GM23338 (cell line): ENCODE measurements around the gene TRAPPC2. TPM values are rescaled to one million over a fixed set of nuclear protein-coding genes. Genes with fewer than 3 reads are reported as not detected.
"Not testable (repeated sequence)": the region's sequence is repeated elsewhere in the genome, so short reads cannot be mapped to it uniquely, and the experiment has no call there.

Experiments
- ATAC-seq: fragments of 200-7000 bp; cut with Tn5 transposase; 3 replicates; pipeline ENCODE4 v1.9.1; 2020
- DNase-seq: peaks from one replicate; pipeline ENCODE4 v3.0.0-alpha.2; 2015; ENCODE audit warnings: low spot score
- H2AFZ ChIP-seq: fragments of 200-600 bp; sonication (generic); 2 replicates; pipeline ENCODE4 v1.8.0; 2016; ENCODE audit warnings: antibody characterized with exemption, mild to moderate bottlenecking, moderate library complexity
- H3F3A ChIP-seq: fragments of 200-600 bp; sonication (generic); replicated peaks from 2 replicates; pipeline ENCODE4 v1.8.0; 2017; ENCODE audit warnings: antibody characterized with exemption, mixed run types, low read depth
- H3K27ac ChIP-seq: fragments of 200-600 bp; sonication (generic); 2 replicates; pipeline ENCODE4 v1.6.1; 2016; ENCODE audit warnings: low read depth
- H3K27me3 ChIP-seq: fragments of 200-600 bp; sonication (generic); 2 replicates; pipeline ENCODE4 v1.8.0; 2016; ENCODE audit warnings: mild to moderate bottlenecking, mixed run types, moderate library complexity; ENCODE audit not compliant: insufficient read depth
- H3K36me3 ChIP-seq: fragments of 200-600 bp; sonication (generic); 2 replicates; pipeline ENCODE4 v1.8.0; 2016; ENCODE audit warnings: mild to moderate bottlenecking; ENCODE audit not compliant: insufficient read depth
- H3K4me1 ChIP-seq: fragments of 200-600 bp; sonication (generic); 2 replicates; pipeline ENCODE4 v1.8.0; 2016; ENCODE audit warnings: mild to moderate bottlenecking, moderate library complexity; ENCODE audit not compliant: insufficient read depth
- H3K4me2 ChIP-seq: fragments of 200-600 bp; sonication (generic); 2 replicates; pipeline ENCODE4 v1.7.1; 2017; ENCODE audit warnings: mixed run types
- H3K4me3 ChIP-seq: fragments of 200-600 bp; sonication (generic); 2 replicates; pipeline ENCODE4 v1.6.1; 2016; ENCODE audit warnings: mixed run types
- H3K79me2 ChIP-seq: fragments of 200-600 bp; sonication (generic); replicated peaks from 2 replicates; pipeline ENCODE4 v1.8.0; 2017; ENCODE audit warnings: mild to moderate bottlenecking; ENCODE audit not compliant: insufficient read depth
- H3K9me2 ChIP-seq: fragments of 200-600 bp; sonication (generic); 2 replicates; pipeline ENCODE4 v1.8.0; 2017; ENCODE audit not compliant: insufficient read depth
- H4K20me1 ChIP-seq: fragments of 200-600 bp; sonication (generic); replicated peaks from 2 replicates; pipeline ENCODE4 v1.8.0; 2017; ENCODE audit warnings: mild to moderate bottlenecking; ENCODE audit not compliant: insufficient read depth
- H3K27ac Mint-ChIP-seq: 2 replicates; pipeline ENCODE4 v1.8.0; 2020; ENCODE audit warnings: inconsistent platforms, mild to moderate bottlenecking, moderate library complexity, mixed read lengths
- H3K27me3 Mint-ChIP-seq: 3 replicates; pipeline ENCODE4 v1.8.0; 2022; ENCODE audit warnings: low read depth, mild to moderate bottlenecking, moderate library complexity, mixed read lengths, inconsistent platforms; ENCODE audit not compliant: insufficient read depth, poor library complexity
- H3K36me3 Mint-ChIP-seq: 3 replicates; pipeline ENCODE4 v1.8.0; 2021; ENCODE audit warnings: low read depth, mild to moderate bottlenecking, inconsistent platforms, moderate library complexity, mixed read lengths
- H3K4me1 Mint-ChIP-seq: 3 replicates; pipeline ENCODE4 v1.8.0; 2020; ENCODE audit warnings: mild to moderate bottlenecking, inconsistent platforms, mixed read lengths
- H3K4me3 Mint-ChIP-seq: 3 replicates; pipeline ENCODE4 v1.8.0; 2021; ENCODE audit warnings: moderate library complexity, mild to moderate bottlenecking, inconsistent platforms, mixed read lengths
- H3K9me3 Mint-ChIP-seq: 3 replicates; pipeline ENCODE4 v1.8.0; 2020; ENCODE audit warnings: moderate library complexity, mild to moderate bottlenecking, inconsistent platforms, mixed read lengths
- CREB1 ChIP-seq: fragments of 250-450 bp; sonication (Bioruptor Pico); IDR thresholded peaks from 2 replicates; pipeline ENCODE4 v1.5.0; 2020; ENCODE audit warnings: low read depth, mild to moderate bottlenecking, moderate library complexity
- POLR2AphosphoS5 ChIP-seq: IDR thresholded peaks from 2 replicates; pipeline ENCODE4 v1.6.1; 2016; ENCODE audit warnings: antibody characterized with exemption, low read depth
- STAT1 ChIP-seq: IDR thresholded peaks from one replicate; pipeline ENCODE4 v1.6.1; 2016; ENCODE audit warnings: antibody characterized with exemption; ENCODE audit not compliant: unreplicated experiment
- ZNF331 ChIP-seq: fragments of 250-450 bp; sonication (Bioruptor Pico); IDR thresholded peaks from 2 replicates; pipeline ENCODE4 v1.5.0; 2020; ENCODE audit warnings: low read depth, mild to moderate bottlenecking, moderate library complexity
- polyA plus RNA-seq: library from polyadenylated mRNA; unstranded; fragments of >200 nt; fragmentation: Nextera tagmentation; extraction: Ambion mirVana; gene quantifications from 2 replicates; pipeline ENCODE4 v1.2.1, GENCODE V29; 2016
- total RNA-seq: library from RNA; depleted of rRNA; stranded (reverse); fragments of >200 nt; shearing (Covaris generic); gene quantifications from 2 replicates; pipeline ENCODE4 v1.2.3, GENCODE V29; 2014
- TF ChIP-seq, protein P1 (sequence below): IDR thresholded peaks from one replicate; pipeline ENCODE4 v1.6.1; 2018; ENCODE audit warnings: antibody characterized with exemption; ENCODE audit not compliant: unreplicated experiment

Gene TRAPPC2
- total and polyA plus RNA-seq, 2 experiments from 2014 or later = 11.7 to 14.6 TPM

GRCh38 chrX:13730523-13730922, 3.9 kb downstream of the TRAPPC2 start:
- ATAC-seq, H3K4me3 Mint-ChIP-seq, H3K27ac ChIP-seq, H3K9me2 ChIP-seq, H4K20me1 ChIP-seq, H3K4me2 ChIP-seq, H2AFZ ChIP-seq, H3K4me1 ChIP-seq, H3K36me3 ChIP-seq, H3K27me3 Mint-ChIP-seq, H3K27me3 ChIP-seq, DNase-seq, H3K4me3 ChIP-seq, H3K27ac Mint-ChIP-seq, H3K9me3 Mint-ChIP-seq, H3F3A ChIP-seq: not testable (repeated sequence)
- H3K79me2 ChIP-seq = peaks cover 81% of the 10 kb centered on the region
- Mint-ChIP-seq H3K36me3 (peaks cover 48% of the 10 kb centered on the region), H3K4me1 (peaks cover 11% of the 10 kb centered on the region)

- not testable (repeated sequence) for H3K36me3 ChIP-seq, H3K4me3 Mint-ChIP-seq, H3F3A ChIP-seq, DNase-seq, H4K20me1 ChIP-seq, H3K4me3 ChIP-seq, H3K4me2 ChIP-seq, H3K27ac ChIP-seq, H3K4me1 Mint-ChIP-seq, H3K9me3 Mint-ChIP-seq, H3K27me3 Mint-ChIP-seq, H3K9me2 ChIP-seq, ATAC-seq, H3K4me1 ChIP-seq, H2AFZ ChIP-seq, H3K27me3 ChIP-seq, H3K27ac Mint-ChIP-seq
- H3K36me3 Mint-ChIP-seq = peaks cover 65% of the 10 kb centered on the region
- H3K79me2 ChIP-seq = peaks cover 68% of the 10 kb centered on the region
Observed at GRCh38 chrX:13726583-13726982, 7.8 kb downstream of the TRAPPC2 start.

DNA sequence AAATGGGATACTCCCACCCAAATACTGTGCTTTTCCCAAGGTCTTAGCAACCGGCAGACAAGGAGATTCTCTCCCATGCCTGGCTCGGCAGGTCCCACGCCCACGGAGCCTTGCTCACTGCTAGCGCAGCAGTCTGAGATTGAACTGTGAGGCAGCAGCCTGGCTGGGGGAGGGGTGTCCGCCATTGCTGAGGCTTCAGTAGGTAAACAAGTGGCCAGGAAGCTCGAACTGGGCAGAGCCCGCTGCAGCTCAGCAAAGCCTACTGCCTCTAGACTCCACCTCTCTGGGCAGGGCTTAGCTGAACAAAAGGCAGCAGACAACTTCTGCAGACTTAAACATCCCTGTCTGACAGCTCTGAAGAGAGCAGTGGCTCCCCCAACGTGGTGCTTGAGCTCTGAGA, 9.5 kb downstream of the TRAPPC2 start:
- not testable (repeated sequence) for H3K4me1 Mint-ChIP-seq, H4K20me1 ChIP-seq, H3K9me2 ChIP-seq, H3K27ac ChIP-seq, ATAC-seq, H3K27me3 ChIP-seq, H3K4me3 Mint-ChIP-seq, H3K9me3 Mint-ChIP-seq, H3K4me1 ChIP-seq, H3K27ac Mint-ChIP-seq, H2AFZ ChIP-seq, H3K36me3 ChIP-seq, H3K4me3 ChIP-seq, H3K4me2 ChIP-seq, H3K27me3 Mint-ChIP-seq, H3F3A ChIP-seq
- H3K36me3 Mint-ChIP-seq = peaks cover 48% of the 10 kb centered on the region
- H3K79me2 ChIP-seq = peaks cover 51% of the 10 kb centered on the region
- DNase-seq = peak; percentile 43

DNA sequence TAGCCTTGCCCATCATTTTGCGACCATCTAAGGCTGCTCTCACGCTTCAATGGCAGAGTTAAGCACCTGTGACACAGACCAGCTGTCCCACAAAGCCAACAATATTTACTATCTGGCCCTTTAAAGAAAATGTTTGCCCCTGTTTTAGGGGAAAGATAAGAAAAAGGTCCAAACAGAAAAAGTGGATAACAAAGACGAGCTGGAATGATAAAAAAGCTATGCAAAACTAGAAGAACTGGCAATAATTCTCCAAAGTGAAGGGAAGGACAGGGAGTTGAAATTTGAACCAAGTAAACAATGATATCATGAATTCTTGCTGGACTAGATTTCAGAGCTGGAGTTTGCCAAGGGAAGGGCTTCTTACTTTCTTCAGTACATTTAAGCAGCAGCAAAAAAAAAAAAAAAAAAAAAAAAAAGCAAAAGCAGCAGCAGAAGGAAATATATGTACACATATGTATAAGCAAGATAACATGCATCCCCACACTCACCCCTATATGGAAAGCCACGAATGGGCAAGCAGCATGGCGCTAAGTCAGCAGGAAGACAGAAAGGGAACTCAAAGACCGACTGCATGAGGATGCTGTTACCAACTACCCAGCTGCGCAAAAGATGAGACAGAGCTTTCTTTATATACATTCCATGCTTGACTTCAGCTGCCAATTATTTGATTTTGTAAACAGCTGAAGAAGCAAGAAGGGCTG, 12.5 kb downstream of the TRAPPC2 start:
- no peaks in the 10 kb centered on the region for H3F3A ChIP-seq
- no peaks in the 10 kb centered on the region for H3K36me3 ChIP-seq
- no peaks in the 10 kb centered on the region for H3K9me3 Mint-ChIP-seq
- H3K4me1 Mint-ChIP-seq = peaks cover 2% of the 10 kb centered on the region; the same call in 1 of the 3 replicates
- H3K4me1 ChIP-seq = no peaks in the 10 kb centered on the region
- H3K4me2 ChIP-seq = no peak overlapping the region
- H3K27ac Mint-ChIP-seq = no peak overlapping the region
- no peak for DNase-seq
- no peak overlapping the region for H3K4me3 ChIP-seq
- H3K27me3 ChIP-seq = no peaks in the 10 kb centered on the region
- peaks cover 38% of the 10 kb centered on the region for H3K36me3 Mint-ChIP-seq
- no peak for ATAC-seq
- TF ChIP-seq CREB1 (CRISPR knock-in tag) = no peak
- no peak for TF ChIP-seq POLR2AphosphoS5
- TF ChIP-seq STAT1 = no peak
- TF ChIP-seq, protein P1, sequence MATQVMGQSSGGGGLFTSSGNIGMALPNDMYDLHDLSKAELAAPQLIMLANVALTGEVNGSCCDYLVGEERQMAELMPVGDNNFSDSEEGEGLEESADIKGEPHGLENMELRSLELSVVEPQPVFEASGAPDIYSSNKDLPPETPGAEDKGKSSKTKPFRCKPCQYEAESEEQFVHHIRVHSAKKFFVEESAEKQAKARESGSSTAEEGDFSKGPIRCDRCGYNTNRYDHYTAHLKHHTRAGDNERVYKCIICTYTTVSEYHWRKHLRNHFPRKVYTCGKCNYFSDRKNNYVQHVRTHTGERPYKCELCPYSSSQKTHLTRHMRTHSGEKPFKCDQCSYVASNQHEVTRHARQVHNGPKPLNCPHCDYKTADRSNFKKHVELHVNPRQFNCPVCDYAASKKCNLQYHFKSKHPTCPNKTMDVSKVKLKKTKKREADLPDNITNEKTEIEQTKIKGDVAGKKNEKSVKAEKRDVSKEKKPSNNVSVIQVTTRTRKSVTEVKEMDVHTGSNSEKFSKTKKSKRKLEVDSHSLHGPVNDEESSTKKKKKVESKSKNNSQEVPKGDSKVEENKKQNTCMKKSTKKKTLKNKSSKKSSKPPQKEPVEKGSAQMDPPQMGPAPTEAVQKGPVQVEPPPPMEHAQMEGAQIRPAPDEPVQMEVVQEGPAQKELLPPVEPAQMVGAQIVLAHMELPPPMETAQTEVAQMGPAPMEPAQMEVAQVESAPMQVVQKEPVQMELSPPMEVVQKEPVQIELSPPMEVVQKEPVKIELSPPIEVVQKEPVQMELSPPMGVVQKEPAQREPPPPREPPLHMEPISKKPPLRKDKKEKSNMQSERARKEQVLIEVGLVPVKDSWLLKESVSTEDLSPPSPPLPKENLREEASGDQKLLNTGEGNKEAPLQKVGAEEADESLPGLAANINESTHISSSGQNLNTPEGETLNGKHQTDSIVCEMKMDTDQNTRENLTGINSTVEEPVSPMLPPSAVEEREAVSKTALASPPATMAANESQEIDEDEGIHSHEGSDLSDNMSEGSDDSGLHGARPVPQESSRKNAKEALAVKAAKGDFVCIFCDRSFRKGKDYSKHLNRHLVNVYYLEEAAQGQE = no peak
- no peak for TF ChIP-seq ZNF331 (CRISPR knock-in tag)
- peaks cover 22% of the 10 kb centered on the region for H3K79me2 ChIP-seq
- H3K4me3 Mint-ChIP-seq = no peak overlapping the region
- no peak overlapping the region for H2AFZ ChIP-seq
- H4K20me1 ChIP-seq = no peaks in the 10 kb centered on the region
- H3K27ac ChIP-seq = no peak overlapping the region
- no peaks in the 10 kb centered on the region for H3K9me2 ChIP-seq
- H3K27me3 Mint-ChIP-seq = no peaks in the 10 kb centered on the region
